Adipocyte (in vitro differentiated cells): Measurements from ENCODE around the gene SCGB3A1.

Source experiments
- DNase-seq: peaks from one replicate; pipeline ENCODE4 v3.0.0-alpha.2; 2015; ENCODE audit warnings: low read depth
- H3K27me3 ChIP-seq: replicated peaks from 2 replicates; pipeline ENCODE4 v1.7.0; 2013; ENCODE audit warnings: mild to moderate bottlenecking, low read length, moderate library complexity; ENCODE audit not compliant: control insufficient read depth, insufficient read depth
- H3K36me3 ChIP-seq: 2 replicates; pipeline ENCODE4 v1.7.0; 2013; ENCODE audit warnings: low read length, mild to moderate bottlenecking, moderate library complexity; ENCODE audit not compliant: control insufficient read depth, insufficient read depth, severe bottlenecking
- H3K4me1 ChIP-seq: 2 replicates; pipeline ENCODE4 v1.7.0; 2013; ENCODE audit warnings: mild to moderate bottlenecking, low read length, moderate library complexity; ENCODE audit not compliant: control insufficient read depth, insufficient read depth
- H3K4me3 ChIP-seq: 2 replicates; pipeline ENCODE4 v1.7.0; 2013; ENCODE audit warnings: mild to moderate bottlenecking, low read length, moderate library complexity
- H3K9ac ChIP-seq: 2 replicates; pipeline ENCODE4 v1.7.0; 2013; ENCODE audit warnings: mild to moderate bottlenecking, low read length, moderate library complexity
- H3K9me3 ChIP-seq: 2 replicates; pipeline ENCODE4 v1.7.0; 2013; ENCODE audit warnings: mild to moderate bottlenecking, low read length, moderate library complexity; ENCODE audit not compliant: control insufficient read depth

The SCGB3A1 gene

GRCh38 chr5:180558232-180558631, 33.1 kb downstream of the SCGB3A1 start:
- H3K36me3 ChIP-seq, result peaks cover 18% of the 10 kb centered on the region
- H3K4me3 ChIP-seq, result no peak overlapping the region
- H3K9me3 ChIP-seq, result no peaks in the 10 kb centered on the region
- no peaks in the 10 kb centered on the region for H3K27me3 ChIP-seq
- DNase-seq, result no peak
- no peak overlapping the region for H3K9ac ChIP-seq
- no peaks in the 10 kb centered on the region for H3K4me1 ChIP-seq

- Histone ChIP-seq H3K9ac (no peak overlapping the region), H3K4me1 (no peaks in the 10 kb centered on the region), H3K27me3 (no peaks in the 10 kb centered on the region), H3K36me3 (peaks cover 18% of the 10 kb centered on the region), H3K4me3 (no peak overlapping the region), H3K9me3 (no peaks in the 10 kb centered on the region)
- no peak for DNase-seq
Observed at GRCh38 chr5:180557217-180557809, 34.0 kb downstream of the SCGB3A1 start.

GRCh38 chr5:180555168-180555921, 36.0 kb downstream of the SCGB3A1 start:
- peak; percentile 5 for DNase-seq
- H3K4me3 ChIP-seq, result no peak overlapping the region
- no peaks in the 10 kb centered on the region for H3K27me3 ChIP-seq
- H3K36me3 ChIP-seq, result peaks cover 28% of the 10 kb centered on the region
- no peak overlapping the region for H3K9ac ChIP-seq
- H3K4me1 ChIP-seq, result no peaks in the 10 kb centered on the region
- H3K9me3 ChIP-seq, result no peaks in the 10 kb centered on the region

- H3K27me3 ChIP-seq, result no peaks in the 10 kb centered on the region
- H3K4me1 ChIP-seq, result no peaks in the 10 kb centered on the region
- no peak overlapping the region for H3K9ac ChIP-seq
- peaks cover 34% of the 10 kb centered on the region for H3K36me3 ChIP-seq
- H3K4me3 ChIP-seq, result no peak overlapping the region
- no peaks in the 10 kb centered on the region for H3K9me3 ChIP-seq
- DNase-seq, result peak; percentile 75
Observed at GRCh38 chr5:180553530-180553929, 37.8 kb downstream of the SCGB3A1 start.

- DNase-seq, result no peak
- no peak overlapping the region for H3K9ac ChIP-seq
- peaks cover 18% of the 10 kb centered on the region for H3K36me3 ChIP-seq
- no peaks in the 10 kb centered on the region for H3K27me3 ChIP-seq
- H3K4me3 ChIP-seq, result no peak overlapping the region
- no peaks in the 10 kb centered on the region for H3K9me3 ChIP-seq
- no peaks in the 10 kb centered on the region for H3K4me1 ChIP-seq
Observed at GRCh38 chr5:180548563-180548962, 42.7 kb downstream of the SCGB3A1 start.

- Histone ChIP-seq H3K9me3 (no peaks in the 10 kb centered on the region), H3K27me3 (no peaks in the 10 kb centered on the region), H3K4me1 (no peaks in the 10 kb centered on the region), H3K36me3 (peaks cover 5% of the 10 kb centered on the region), H3K9ac (no peak overlapping the region), H3K4me3 (no peak overlapping the region)
- no peak for DNase-seq
Observed at GRCh38 chr5:180545248-180545647, 46.1 kb downstream of the SCGB3A1 start.

GRCh38 chr5:180541710-180542109, 49.6 kb downstream of the SCGB3A1 start:
- Histone ChIP-seq H3K9me3 (no peaks in the 10 kb centered on the region), H3K9ac (no peak overlapping the region), H3K4me1 (no peaks in the 10 kb centered on the region), H3K36me3 (no peaks in the 10 kb centered on the region), H3K4me3 (no peak overlapping the region), H3K27me3 (no peaks in the 10 kb centered on the region)
- no peak for DNase-seq
